Activated CD4-positive, alpha-beta T cell treated with anti-CD3 and anti-CD28 coated beads, Interleukin-2, amount 50 U/mL, for 1 hour (primary cell): ENCODE measurements around the gene HRH1.

Experiments
- DNase-seq: peaks from one replicate; pipeline ENCODE4 v3.0.0-alpha.2; 2020

Gene HRH1

GRCh38 chr3:11287404-11287803 lies 133.1 kb downstream of the HRH1 start:
- no peak for DNase-seq

- no peak for DNase-seq
These were observed 133.8 kb downstream of the HRH1 start for GRCh38 chr3:11288021-11288491.

- no peak for DNase-seq
These were observed 134.7 kb downstream of the HRH1 start for GRCh38 chr3:11288786-11289637.

DNA sequence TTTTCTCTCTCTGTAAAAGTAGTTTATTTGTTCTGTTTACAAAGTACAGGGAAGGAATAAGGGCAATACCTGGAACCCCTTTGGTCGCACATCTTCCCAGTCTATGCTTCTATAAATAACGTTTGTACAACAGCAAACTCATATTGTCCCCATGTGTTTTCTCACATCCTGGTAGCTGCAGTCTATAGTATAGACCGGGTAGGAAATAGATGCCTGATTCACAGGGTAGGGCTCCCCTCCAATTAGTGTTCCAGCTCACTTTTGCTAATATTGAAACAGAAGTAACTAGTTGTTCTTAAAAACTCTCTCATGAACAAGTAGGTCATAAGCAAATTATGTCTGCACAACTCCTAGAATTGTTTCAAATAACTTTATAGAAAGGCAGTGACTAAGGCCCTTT lies 135.6 kb downstream of the HRH1 start:
- DNase-seq = no peak

DNA sequence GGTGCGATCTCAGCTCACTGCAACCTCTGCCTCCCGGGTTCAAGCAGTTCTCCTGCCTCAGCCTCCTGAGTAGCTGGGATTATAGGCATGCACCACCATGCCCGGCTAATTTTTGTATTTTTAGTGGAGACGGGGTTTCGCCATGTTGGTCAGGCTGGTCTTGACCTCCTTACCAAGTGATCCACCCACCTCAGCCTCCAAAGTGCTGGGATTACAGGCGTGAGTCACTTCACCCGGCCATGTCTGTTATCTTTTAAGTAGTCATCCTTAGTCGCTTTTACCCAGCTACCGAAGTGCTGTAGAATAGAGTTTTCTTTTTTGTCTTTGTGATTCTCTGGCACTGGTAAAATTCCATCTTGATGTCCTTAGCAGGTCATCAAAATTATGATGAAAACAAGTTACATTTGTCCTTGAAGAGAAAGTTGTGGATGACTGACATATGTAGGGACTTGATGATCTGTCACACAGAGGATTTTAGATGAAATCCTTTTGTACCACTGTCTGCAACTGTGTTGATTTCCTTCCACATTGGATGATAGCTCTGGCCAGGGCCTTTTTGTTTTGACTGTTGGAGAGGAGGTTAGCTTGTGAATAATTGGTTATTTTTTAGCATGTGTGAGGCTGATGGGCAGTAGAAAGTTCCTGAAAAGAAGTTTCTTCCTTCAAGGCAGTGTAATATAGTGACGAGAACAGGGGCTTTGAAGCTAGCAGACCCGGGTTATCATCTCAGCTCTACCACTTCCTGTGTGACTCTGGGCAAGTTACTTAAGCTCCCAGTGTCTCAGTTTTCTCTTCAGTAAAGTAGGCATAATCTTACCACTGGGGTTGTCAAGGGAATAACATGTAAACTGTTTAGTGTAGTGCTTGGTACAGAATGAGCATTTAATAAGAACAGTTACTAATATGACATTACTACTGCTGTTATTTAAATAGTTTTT lies 136.7 kb downstream of the HRH1 start:
- peak; percentile 6 for DNase-seq

- DNase-seq = no peak
These were observed 137.5 kb downstream of the HRH1 start for GRCh38 chr3:11291808-11292207.

- no peak for DNase-seq
These were observed 142.8 kb downstream of the HRH1 start for GRCh38 chr3:11297126-11297525.

- no peak for DNase-seq
These were observed 146.7 kb downstream of the HRH1 start for GRCh38 chr3:11300970-11301369.

DNA sequence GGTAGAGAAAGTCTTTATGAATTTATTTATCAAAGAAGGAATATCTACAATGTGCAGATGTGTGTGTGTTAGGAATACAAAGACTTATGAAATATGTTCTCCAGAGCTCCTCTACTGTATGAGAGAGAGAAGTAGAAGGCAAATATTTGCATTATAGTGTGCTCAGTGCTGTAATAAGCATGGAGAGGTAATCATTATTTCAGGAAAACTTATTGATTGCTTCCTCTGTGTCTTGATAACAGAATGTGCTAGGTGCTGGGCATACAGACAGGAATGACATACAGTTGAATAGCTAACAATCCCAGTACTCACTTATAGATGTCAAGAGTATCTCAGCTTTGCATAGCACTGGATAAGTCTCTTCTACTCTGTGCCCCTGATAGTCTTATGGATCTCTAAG lies 148.2 kb downstream of the HRH1 start:
- no peak for DNase-seq

GRCh38 chr3:11304175-11304574 lies 149.9 kb downstream of the HRH1 start:
- DNase-seq = no peak

- DNase-seq = no peak
These were observed 151.2 kb downstream of the HRH1 start for GRCh38 chr3:11305509-11305908.

GRCh38 chr3:11306817-11307589 lies 152.7 kb downstream of the HRH1 start:
- no peak for DNase-seq

DNA sequence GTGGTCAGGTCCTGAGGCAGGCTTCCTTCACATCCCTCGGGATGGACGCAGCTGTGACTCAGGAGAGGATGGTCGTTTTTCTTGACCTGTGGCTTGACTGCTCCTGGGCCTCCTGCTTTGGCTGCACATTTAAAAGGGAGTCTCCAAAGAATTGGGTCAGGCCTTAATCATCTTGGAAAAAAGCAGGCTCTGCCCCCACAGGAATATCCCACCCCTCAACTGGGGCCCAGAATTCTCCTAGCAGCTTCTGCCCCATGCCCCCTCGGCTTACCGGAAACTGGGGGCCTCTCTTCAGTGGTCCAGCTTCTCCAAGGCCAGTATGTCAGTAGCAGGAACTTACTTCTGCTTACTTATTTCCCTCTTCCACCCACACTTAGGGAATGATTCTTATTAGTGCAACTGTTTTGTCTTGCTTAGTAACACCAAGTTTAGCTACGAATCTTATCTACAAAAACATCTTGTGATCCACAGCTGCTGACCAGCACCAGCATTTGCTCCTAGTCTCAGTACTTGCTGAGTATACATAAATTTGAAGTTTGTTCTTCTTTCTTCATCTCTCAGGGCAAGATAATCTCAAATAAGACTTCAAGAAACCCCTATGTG lies 153.6 kb downstream of the HRH1 start:
- DNase-seq = no peak

- no peak for DNase-seq
These were observed 156.0 kb downstream of the HRH1 start for GRCh38 chr3:11310258-11310657.

- no peak for DNase-seq
These were observed 157.9 kb downstream of the HRH1 start for GRCh38 chr3:11312166-11312565.
